Dendritic cell treated with granulocyte-macrophage colony-stimulating factor and Interleukin-4, amounts not matched to agents 40 ng/mL and 50 ng/mL, for 4 days (primary cell): Measurements from ENCODE around the gene SAT1.

Source experiments
- H3K27ac Mint-ChIP-seq: one replicate; pipeline ENCODE4 v1.8.0; 2022; ENCODE audit warnings: mild to moderate bottlenecking, mixed read lengths
- H3K27me3 Mint-ChIP-seq: one replicate; pipeline ENCODE4 v1.8.0; 2022; ENCODE audit warnings: mild to moderate bottlenecking, mixed read lengths
- H3K36me3 Mint-ChIP-seq: one replicate; pipeline ENCODE4 v1.8.0; 2022; ENCODE audit warnings: low read depth, mixed read lengths
- H3K4me1 Mint-ChIP-seq: one replicate; pipeline ENCODE4 v1.8.0; 2022; ENCODE audit warnings: low read depth, mixed read lengths
- H3K4me3 Mint-ChIP-seq: one replicate; pipeline ENCODE4 v1.8.0; 2022; ENCODE audit warnings: mild to moderate bottlenecking, moderate library complexity, mixed read lengths
- H3K9me3 Mint-ChIP-seq: one replicate; pipeline ENCODE4 v1.8.0; 2022; ENCODE audit warnings: mixed read lengths
- intact Hi-C: fragments of 100-400 bp; cut with micrococcal nuclease; formaldehyde crosslinking; loops from one replicate; pipeline ENCODE4 v1.15.0; 2022

SAT1 gene

GRCh38 chrX:23785580-23785979, 2.6 kb downstream of the SAT1 start:
- Mint-ChIP-seq H3K36me3 (peaks cover 39% of the 10 kb centered on the region), H3K9me3 (no peaks in the 10 kb centered on the region), H3K27me3 (no peaks in the 10 kb centered on the region), H3K4me1 (peaks cover 8% of the 10 kb centered on the region), H3K27ac (peak overlapping the region; percentile 94), H3K4me3 (peak overlapping the region; percentile 86)
- intact Hi-C loops: no loop called here

GRCh38 chrX:23786268-23786815, 3.4 kb downstream of the SAT1 start:
- intact Hi-C loops: no loop called here

GRCh38 chrX:23787745-23788118, 4.8 kb downstream of the SAT1 start:
- Mint-ChIP-seq H3K27me3 (no peaks in the 10 kb centered on the region), H3K27ac (no peak overlapping the region), H3K4me3 (no peak overlapping the region), H3K9me3 (no peaks in the 10 kb centered on the region), H3K36me3 (peaks cover 39% of the 10 kb centered on the region), H3K4me1 (peaks cover under 1% of the 10 kb centered on the region)
- intact Hi-C loops: no loop called here

More at GRCh38 chrX:23786268-23786815, 3.4 kb downstream of the SAT1 start:
- H3K36me3 Mint-ChIP-seq: peaks cover 39% of the 10 kb centered on the region
- H3K27ac Mint-ChIP-seq: peak overlapping the region; percentile 62
- peaks cover 8% of the 10 kb centered on the region for H3K4me1 Mint-ChIP-seq
- H3K9me3 Mint-ChIP-seq: no peaks in the 10 kb centered on the region
- no peaks in the 10 kb centered on the region for H3K27me3 Mint-ChIP-seq
- H3K4me3 Mint-ChIP-seq: peak overlapping the region; percentile 45

- H3K4me3 Mint-ChIP-seq: no peak overlapping the region
- no peaks in the 10 kb centered on the region for H3K4me1 Mint-ChIP-seq
- H3K36me3 Mint-ChIP-seq: peaks cover 32% of the 10 kb centered on the region
- no peaks in the 10 kb centered on the region for H3K27me3 Mint-ChIP-seq
- intact Hi-C loops: no loop called here
- no peaks in the 10 kb centered on the region for H3K9me3 Mint-ChIP-seq
- H3K27ac Mint-ChIP-seq: no peak overlapping the region
Observed at GRCh38 chrX:23788521-23788920, 5.5 kb downstream of the SAT1 start.

GRCh38 chrX:23788946-23789345, 6.0 kb downstream of the SAT1 start:
- Mint-ChIP-seq H3K4me3 (no peak overlapping the region), H3K27ac (no peak overlapping the region), H3K27me3 (no peaks in the 10 kb centered on the region), H3K9me3 (no peaks in the 10 kb centered on the region), H3K36me3 (peaks cover 28% of the 10 kb centered on the region), H3K4me1 (no peaks in the 10 kb centered on the region)
- intact Hi-C loops: no loop called here

GRCh38 chrX:23789386-23790154, 6.6 kb downstream of the SAT1 start:
- no peaks in the 10 kb centered on the region for H3K27me3 Mint-ChIP-seq
- intact Hi-C loops: no loop called here
- no peak overlapping the region for H3K27ac Mint-ChIP-seq
- H3K9me3 Mint-ChIP-seq: no peaks in the 10 kb centered on the region
- H3K4me3 Mint-ChIP-seq: no peak overlapping the region
- H3K36me3 Mint-ChIP-seq: peaks cover 21% of the 10 kb centered on the region
- H3K4me1 Mint-ChIP-seq: no peaks in the 10 kb centered on the region

- H3K4me3 Mint-ChIP-seq: no peak overlapping the region
- H3K9me3 Mint-ChIP-seq: no peaks in the 10 kb centered on the region
- peaks cover 16% of the 10 kb centered on the region for H3K36me3 Mint-ChIP-seq
- intact Hi-C loops: no loop called here
- no peaks in the 10 kb centered on the region for H3K4me1 Mint-ChIP-seq
- H3K27ac Mint-ChIP-seq: no peak overlapping the region
- no peaks in the 10 kb centered on the region for H3K27me3 Mint-ChIP-seq
Observed at GRCh38 chrX:23790155-23790497, 7.2 kb downstream of the SAT1 start.

- Mint-ChIP-seq H3K9me3 (no peaks in the 10 kb centered on the region), H3K27me3 (no peaks in the 10 kb centered on the region), H3K4me3 (no peak overlapping the region), H3K4me1 (no peaks in the 10 kb centered on the region), H3K27ac (no peak overlapping the region), H3K36me3 (no peaks in the 10 kb centered on the region)
- intact Hi-C loops: no loop called here
Observed at GRCh38 chrX:23792861-23793553, 10.0 kb downstream of the SAT1 start.

- H3K27ac Mint-ChIP-seq: no peak overlapping the region
- no peak overlapping the region for H3K4me3 Mint-ChIP-seq
- no peaks in the 10 kb centered on the region for H3K36me3 Mint-ChIP-seq
- H3K9me3 Mint-ChIP-seq: no peaks in the 10 kb centered on the region
- intact Hi-C loops: no loop called here
- H3K27me3 Mint-ChIP-seq: no peaks in the 10 kb centered on the region
- H3K4me1 Mint-ChIP-seq: no peaks in the 10 kb centered on the region
Observed at GRCh38 chrX:23795221-23795620, 12.2 kb downstream of the SAT1 start.

GRCh38 chrX:23797371-23798128, 14.6 kb downstream of the SAT1 start:
- intact Hi-C loops: no loop called here
- no peaks in the 10 kb centered on the region for H3K27me3 Mint-ChIP-seq
- H3K9me3 Mint-ChIP-seq: no peaks in the 10 kb centered on the region
- no peak overlapping the region for H3K4me3 Mint-ChIP-seq
- no peaks in the 10 kb centered on the region for H3K36me3 Mint-ChIP-seq
- H3K27ac Mint-ChIP-seq: no peak overlapping the region
- no peaks in the 10 kb centered on the region for H3K4me1 Mint-ChIP-seq

- intact Hi-C loops: no loop called here
- Mint-ChIP-seq H3K4me1 (peaks cover 16% of the 10 kb centered on the region), H3K9me3 (no peaks in the 10 kb centered on the region), H3K4me3 (no peak overlapping the region), H3K27ac (no peak overlapping the region), H3K27me3 (no peaks in the 10 kb centered on the region), H3K36me3 (no peaks in the 10 kb centered on the region)
Observed at GRCh38 chrX:23799469-23800065, 16.6 kb downstream of the SAT1 start.

- H3K27me3 Mint-ChIP-seq: no peaks in the 10 kb centered on the region
- intact Hi-C loops: no loop called here
- H3K27ac Mint-ChIP-seq: peak overlapping the region; percentile 30
- no peaks in the 10 kb centered on the region for H3K9me3 Mint-ChIP-seq
- no peak overlapping the region for H3K4me3 Mint-ChIP-seq
- no peaks in the 10 kb centered on the region for H3K36me3 Mint-ChIP-seq
- peaks cover 22% of the 10 kb centered on the region for H3K4me1 Mint-ChIP-seq
Observed at GRCh38 chrX:23802431-23802830, 19.5 kb downstream of the SAT1 start.

- intact Hi-C loops: no loop called here
- Mint-ChIP-seq H3K4me1 (peaks cover 22% of the 10 kb centered on the region), H3K27ac (peak overlapping the region; percentile 67), H3K36me3 (no peaks in the 10 kb centered on the region), H3K27me3 (no peaks in the 10 kb centered on the region), H3K4me3 (no peak overlapping the region), H3K9me3 (no peaks in the 10 kb centered on the region)
Observed at GRCh38 chrX:23803931-23804381, 21.0 kb downstream of the SAT1 start.

- Mint-ChIP-seq H3K4me1 (peaks cover 22% of the 10 kb centered on the region), H3K36me3 (no peaks in the 10 kb centered on the region), H3K27me3 (no peaks in the 10 kb centered on the region), H3K4me3 (no peak overlapping the region), H3K27ac (peak overlapping the region; percentile 67), H3K9me3 (no peaks in the 10 kb centered on the region)
- intact Hi-C loops: no loop called here
Observed at GRCh38 chrX:23804578-23804977, 21.6 kb downstream of the SAT1 start.
